Adrenal gland (tissue), 5 donors: Measurements from ENCODE around the gene TRAF3.

Experiments
- CTCF ChIP-seq, 6 experiments: fragments of 450-650 bp in 4 of 6; fragments of 200-600 bp in 2 of 6; sonication (generic) in 1 of 6; IDR thresholded peaks; 1 replicate in 5 of 6; 2 replicates in 1 of 6; pipeline versions ENCODE4 v1.5.1 to v1.8.0; 2016 to 2021; ENCODE audit warnings: antibody characterized with exemption in 6 of 6, mild to moderate bottlenecking in 2 of 6, moderate library complexity in 1 of 6
- POLR2A ChIP-seq, 2 donors: fragments of 450-650 bp; IDR thresholded peaks; one replicate each; pipeline ENCODE4 v1.6.1; 2017; ENCODE audit warnings: antibody characterized with exemption in 2 of 2, mild to moderate bottlenecking in 2 of 2, moderate library complexity in 1 of 2
- donor health status: DM: no; HTN: no; CAD: no.

GRCh38 chr14:102817942-102818940, 41.0 kb downstream of the TRAF3 start:
- no peak for TF ChIP-seq CTCF (IDR thresholded peaks at IDR 0.05)
- TF ChIP-seq POLR2A (IDR thresholded peaks at IDR 0.05): no peak
